Measurements from ENCODE around the gene MTA3.
"Not testable (repeated sequence)": the region's sequence is repeated elsewhere in the genome, so short reads cannot be mapped to it uniquely, and the experiment has no call there.

Gene MTA3

GRCh38 chr2:42675815-42676214 is 107.4 kb downstream of the MTA3 start:
- no peak for DNase-seq

DNA sequence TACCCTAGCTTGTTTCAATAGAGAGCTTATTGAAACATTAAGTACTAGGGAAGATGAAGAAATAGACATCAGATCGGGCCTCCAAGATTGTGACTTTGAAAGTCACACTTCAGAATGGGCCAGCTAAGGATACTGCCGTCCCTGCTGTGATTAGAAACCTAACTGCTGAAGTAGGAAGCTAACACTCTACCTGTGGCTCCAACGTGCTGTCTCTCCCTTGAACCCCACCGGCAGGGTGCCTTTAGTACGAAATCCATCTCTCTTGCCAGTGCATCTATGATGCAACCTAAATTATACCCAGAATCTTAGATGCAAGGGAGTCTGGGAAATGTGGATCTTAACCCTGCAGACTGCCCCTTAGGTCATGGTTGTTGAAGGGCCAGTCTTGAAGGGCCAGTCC is 116.9 kb downstream of the MTA3 start:
- no peak for DNase-seq

GRCh38 chr2:42693013-42693615 is 124.7 kb downstream of the MTA3 start:
- peak; percentile 62 for DNase-seq

- no peak for DNase-seq
These were observed 125.5 kb downstream of the MTA3 start for GRCh38 chr2:42693688-42694479.

DNA sequence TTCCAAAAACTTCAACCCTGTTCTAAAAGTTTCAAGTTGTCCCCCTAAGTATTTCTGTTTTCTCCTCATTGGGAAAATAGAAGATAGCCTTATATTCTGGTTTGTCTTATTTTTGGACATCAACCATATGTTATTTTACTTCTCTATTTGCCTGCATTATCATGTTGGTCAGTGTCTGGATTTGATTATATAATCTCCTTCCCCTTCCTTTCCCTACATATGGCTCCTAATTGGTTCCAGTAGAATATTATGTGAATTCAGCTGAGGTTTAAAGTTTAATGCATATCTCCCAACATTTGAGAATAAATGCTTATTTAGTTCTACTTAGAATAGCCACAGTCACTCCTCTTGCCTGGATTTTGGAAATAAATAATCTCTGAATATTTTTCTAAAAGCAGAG is 128.6 kb downstream of the MTA3 start:
- no peak for DNase-seq

GRCh38 chr2:42698940-42699339 is 130.5 kb downstream of the MTA3 start:
- no peak for DNase-seq

DNA sequence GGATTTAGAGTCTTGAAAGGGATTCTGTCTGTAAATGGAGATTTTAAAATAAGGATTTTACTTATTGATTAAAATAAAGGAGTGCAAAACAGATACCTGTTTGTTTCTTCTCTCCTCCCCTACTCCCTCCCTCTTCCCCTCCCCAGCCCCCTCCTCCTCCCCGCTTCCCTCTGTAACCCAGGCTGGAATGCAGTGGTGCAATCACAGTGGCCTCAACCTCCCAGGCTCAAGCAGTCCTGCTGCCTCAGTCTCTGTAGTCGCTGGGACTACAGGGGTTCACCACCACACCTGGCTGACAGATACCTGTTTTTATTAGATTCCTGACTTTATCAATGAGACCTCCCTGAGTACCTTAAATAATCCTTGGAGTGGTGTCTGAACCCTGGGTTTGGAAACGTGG is 138.4 kb downstream of the MTA3 start:
- DNase-seq = no peak

GRCh38 chr2:42708179-42708578 is 139.7 kb downstream of the MTA3 start:
- no peak for DNase-seq

- no peak for DNase-seq
These were observed 143.5 kb downstream of the MTA3 start for GRCh38 chr2:42711896-42712295.

DNA sequence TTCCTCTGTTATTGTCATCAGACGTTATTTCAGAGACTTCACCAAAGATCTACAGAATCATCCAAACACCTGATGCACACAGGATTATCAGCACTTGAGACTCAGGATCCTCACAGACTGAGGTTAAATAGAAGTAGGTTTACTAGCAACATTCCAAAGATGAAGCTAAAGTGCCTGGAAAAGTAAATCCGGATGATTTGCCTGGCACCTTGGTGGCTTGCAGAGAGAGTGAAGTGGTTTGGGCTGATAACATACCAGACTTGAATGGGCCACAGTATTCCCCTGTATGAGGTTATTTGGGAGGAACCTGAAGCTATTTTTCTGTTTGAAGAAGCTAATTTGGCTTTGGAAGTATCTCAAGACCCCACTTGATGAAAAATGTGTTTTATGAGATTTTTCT is 144.5 kb downstream of the MTA3 start:
- no peak for DNase-seq

- no peak for DNase-seq
These were observed 145.5 kb downstream of the MTA3 start for GRCh38 chr2:42713920-42714319.

GRCh38 chr2:42714686-42715085 is 146.3 kb downstream of the MTA3 start:
- DNase-seq = no peak

DNA sequence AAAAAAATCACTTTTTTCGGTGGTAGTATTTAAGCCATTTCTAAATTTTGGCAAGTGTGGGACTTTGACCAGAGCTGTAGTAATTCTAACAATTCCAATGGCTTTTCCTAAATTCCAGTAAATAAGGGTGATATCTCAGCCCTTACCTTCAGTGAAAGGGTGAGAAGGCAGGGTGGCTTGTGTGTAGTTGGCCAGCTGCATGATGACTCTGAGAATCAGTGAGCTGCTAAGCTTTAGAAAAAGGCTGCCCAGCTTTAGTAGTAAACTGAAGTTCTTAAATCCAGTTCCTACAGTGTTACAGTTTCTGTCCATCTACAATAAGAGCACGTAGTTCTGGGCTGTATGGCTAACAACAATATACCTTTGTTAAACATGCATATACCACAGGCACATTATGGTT is 153.5 kb downstream of the MTA3 start:
- DNase-seq = no peak

DNA sequence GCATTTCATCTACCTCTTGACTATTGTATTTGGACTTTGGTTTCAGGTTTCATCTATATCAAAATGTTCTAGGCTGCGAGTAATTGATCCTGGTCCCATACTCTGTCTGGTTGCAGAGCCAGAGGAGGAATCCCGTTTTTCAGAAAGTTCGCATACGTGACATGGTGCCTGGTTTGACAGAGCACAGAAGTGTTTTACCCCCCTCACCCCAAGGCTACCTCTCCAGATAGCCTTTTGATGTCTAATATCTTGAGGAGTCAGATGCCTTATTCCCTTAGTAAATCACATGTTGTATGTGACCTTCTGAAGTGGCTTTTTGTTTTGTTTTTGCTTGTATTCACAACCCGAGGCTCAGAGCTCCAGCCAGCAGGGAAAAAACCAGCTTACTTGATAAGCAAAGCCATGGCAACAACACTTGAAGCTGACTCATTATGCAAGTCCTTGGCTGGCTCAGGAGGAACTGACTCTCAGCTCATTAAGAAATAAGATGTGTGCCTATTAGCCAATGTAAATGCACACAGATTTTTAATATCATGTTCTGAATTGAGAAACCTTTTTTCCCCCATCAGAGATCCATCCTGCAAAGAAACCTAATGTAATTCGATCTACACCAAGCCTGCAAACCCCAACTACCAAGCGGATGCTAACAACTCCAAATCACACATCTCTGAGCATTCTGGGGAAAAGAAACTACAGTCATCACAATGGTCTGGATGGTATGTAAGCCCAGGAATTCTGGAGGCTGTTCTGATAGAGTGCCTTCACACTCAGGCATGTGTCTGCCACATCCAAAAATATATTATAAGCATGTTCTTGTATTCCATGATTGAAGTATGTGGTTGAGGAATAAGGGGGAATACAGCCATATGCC is 154.1 kb downstream of the MTA3 start:
- DNase-seq = no peak

- no peak for DNase-seq
These were observed 155.0 kb downstream of the MTA3 start for GRCh38 chr2:42723465-42723864.

DNA sequence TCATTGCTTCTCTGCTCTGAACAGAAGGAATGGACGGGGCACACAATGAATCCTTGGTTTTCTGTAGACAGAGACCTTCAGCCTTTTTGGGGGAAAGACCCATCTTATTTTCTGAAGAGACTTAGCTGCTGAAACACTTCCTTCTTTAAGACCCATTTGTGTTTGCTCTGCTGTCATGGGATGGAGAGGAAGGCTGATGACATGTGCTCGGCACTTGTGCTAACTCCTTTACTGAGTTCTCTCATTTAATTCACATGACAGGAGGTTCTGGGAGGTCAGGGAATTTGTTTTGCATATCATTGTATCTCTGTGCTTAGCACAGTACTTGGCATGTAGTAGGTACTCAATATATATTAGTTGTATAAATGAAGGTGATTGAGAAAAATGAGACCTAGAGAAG is 156.5 kb downstream of the MTA3 start:
- DNase-seq = no peak

- no peak for DNase-seq
These were observed 157.2 kb downstream of the MTA3 start for GRCh38 chr2:42725657-42726056.

DNA sequence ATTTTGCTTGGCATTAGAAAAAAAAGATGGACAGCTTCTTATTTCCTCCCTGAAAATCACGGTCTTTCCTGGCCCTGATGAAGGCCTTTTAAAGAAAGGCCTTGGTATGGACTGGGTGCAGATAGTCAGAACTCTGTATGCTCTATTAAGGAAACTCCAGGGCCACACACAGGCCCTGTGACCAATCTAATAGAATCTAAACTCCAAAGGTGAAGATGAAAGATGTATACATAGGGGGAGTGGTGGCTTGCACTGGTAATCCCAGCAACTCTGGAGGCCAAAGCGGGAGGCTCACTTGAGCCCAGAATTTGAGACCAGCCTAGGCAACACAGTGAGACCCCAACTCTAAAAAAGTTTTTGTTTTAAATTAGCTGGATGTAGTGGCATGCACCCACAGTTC is 158.2 kb downstream of the MTA3 start:
- DNase-seq = no peak

DNA sequence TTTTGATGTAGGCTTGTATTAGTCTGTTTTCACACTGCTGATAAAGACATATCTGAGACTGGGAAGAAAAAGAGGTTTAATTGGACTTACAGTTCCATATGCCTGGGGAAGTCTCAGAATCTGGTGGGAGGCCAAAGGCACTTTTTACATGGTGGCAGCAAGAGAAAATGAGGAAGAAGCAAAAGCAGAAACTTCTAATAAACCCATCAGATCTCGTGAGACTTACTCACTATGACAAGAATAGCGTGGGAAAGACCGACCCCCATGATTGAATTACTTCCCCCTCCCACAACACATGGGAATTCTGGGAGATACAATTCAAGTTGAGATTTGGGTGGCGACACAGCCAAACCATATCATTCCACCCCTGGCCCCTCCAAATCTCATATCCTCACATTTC is 162.9 kb downstream of the MTA3 start:
- not testable (repeated sequence) for DNase-seq

DNA sequence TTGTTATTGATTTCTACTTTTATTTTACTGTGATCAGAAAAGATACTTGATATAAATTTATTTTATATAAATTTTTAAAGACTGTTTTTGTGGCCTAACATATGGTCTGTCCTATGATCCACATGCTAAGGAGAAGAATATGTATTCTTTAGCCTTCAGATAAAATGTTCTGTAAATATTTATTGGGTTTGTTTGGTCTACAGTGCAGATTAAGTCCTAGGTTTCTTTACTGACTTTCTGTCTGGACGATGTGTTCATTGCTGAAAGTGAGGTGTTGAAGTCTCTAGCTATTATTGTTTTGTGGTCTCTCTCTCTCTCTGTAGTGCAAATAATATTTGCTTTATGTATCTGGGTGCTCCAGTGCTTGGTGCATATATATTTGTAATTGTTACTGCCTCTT is 165.4 kb downstream of the MTA3 start:
- no peak for DNase-seq

GRCh38 chr2:42736598-42737322 is 168.3 kb downstream of the MTA3 start:
- no peak for DNase-seq

GRCh38 chr2:42741140-42741539 is 172.7 kb downstream of the MTA3 start:
- no peak for DNase-seq

All from GF-D8 (cell line).